Liver (tissue), 9 donors: ENCODE measurements around the gene LRRC32. TPM values are rescaled to one million over a fixed set of nuclear protein-coding genes. Genes with fewer than 3 reads are reported as not detected.

Experiments
- DNase-seq: peaks from one replicate; pipeline ENCODE4 v3.0.0-alpha.2; 2017; ENCODE audit warnings: low spot score
- H3K27ac ChIP-seq, 2 donors: one replicate each; pipeline ENCODE4 v1.7.0; 2013; ENCODE audit warnings: inconsistent platforms in 2 of 2, low read length in 2 of 2, control low read depth in 1 of 2, low read depth in 1 of 2, mild to moderate bottlenecking in 1 of 2
- H3K27me3 ChIP-seq, 4 donors: one replicate each; pipeline versions ENCODE4 v1.6.1 to v1.7.0; 2013; ENCODE audit warnings: low read length in 3 of 4, inconsistent platforms in 1 of 4, mild to moderate bottlenecking in 1 of 4, moderate library complexity in 1 of 4; ENCODE audit not compliant: control insufficient read depth in 4 of 4, insufficient read depth in 4 of 4
- H3K36me3 ChIP-seq, 4 donors: one replicate each; pipeline versions ENCODE4 v1.6.1 to v1.7.0; 2013; ENCODE audit warnings: low read length in 3 of 4, mild to moderate bottlenecking in 3 of 4, low read depth in 1 of 4, moderate library complexity in 1 of 4; ENCODE audit not compliant: control insufficient read depth in 4 of 4, insufficient read depth in 3 of 4
- H3K4me1 ChIP-seq, 4 donors: one replicate each; pipeline versions ENCODE4 v1.6.1 to v1.7.0; 2013; ENCODE audit warnings: low read length in 3 of 4, mild to moderate bottlenecking in 3 of 4, moderate library complexity in 1 of 4; ENCODE audit not compliant: control insufficient read depth in 4 of 4, insufficient read depth in 4 of 4
- H3K4me3 ChIP-seq, 3 donors: one replicate each; pipeline versions ENCODE4 v1.6.1 to v1.7.0; 2013; ENCODE audit warnings: low read length in 3 of 3, control low read depth in 1 of 3, low read depth in 1 of 3, mild to moderate bottlenecking in 1 of 3
- H3K9ac ChIP-seq, 2 donors: one replicate each; pipeline ENCODE4 v1.7.0; 2013; ENCODE audit warnings: low read length in 2 of 2, mild to moderate bottlenecking in 2 of 2, moderate library complexity in 2 of 2, control low read depth in 1 of 2, low read depth in 1 of 2
- H3K9me3 ChIP-seq, 4 donors: one replicate each; pipeline versions ENCODE4 v1.6.1 to v1.7.0; 2013; ENCODE audit warnings: low read length in 3 of 4; ENCODE audit not compliant: control insufficient read depth in 4 of 4
- EGR1 ChIP-seq, 2 donors: IDR thresholded peaks; 2 replicates each; pipeline ENCODE4 v1.6.1; 2016 to 2018; ENCODE audit warnings: antibody characterized with exemption in 2 of 2, low read depth in 2 of 2
- FOXA1 ChIP-seq: IDR thresholded peaks from 2 replicates; pipeline ENCODE4 v1.6.1; 2016; ENCODE audit warnings: antibody characterized with exemption
- FOXA2 ChIP-seq: IDR thresholded peaks from 2 replicates; pipeline ENCODE4 v1.6.1; 2016; ENCODE audit warnings: antibody characterized with exemption
- GABPA ChIP-seq, 2 donors: IDR thresholded peaks in 1 of 2; conservative IDR thresholded peaks in 1 of 2; 2 replicates each; pipeline ENCODE4 v1.6.1; 2016; ENCODE audit warnings: antibody characterized with exemption in 2 of 2, mild to moderate bottlenecking in 1 of 2, moderate library complexity in 1 of 2
- HNF4A ChIP-seq, 2 donors: conservative IDR thresholded peaks; 2 replicates each; pipeline ENCODE4 v1.6.1; 2016; ENCODE audit warnings: antibody characterized with exemption in 2 of 2, mild to moderate bottlenecking in 2 of 2
- HNF4G ChIP-seq: IDR thresholded peaks from 2 replicates; pipeline ENCODE4 v1.6.1; 2016; ENCODE audit warnings: antibody characterized with exemption
- JUND ChIP-seq, 2 donors: IDR thresholded peaks; 2 replicates each; pipeline ENCODE4 v1.6.1; 2016; ENCODE audit warnings: antibody characterized with exemption in 2 of 2
- NR2F2 ChIP-seq: IDR thresholded peaks from 2 replicates; pipeline ENCODE4 v1.6.1; 2016; ENCODE audit warnings: antibody characterized with exemption
- RAD21 ChIP-seq, 2 donors: IDR thresholded peaks; 2 replicates each; pipeline ENCODE4 v1.6.1; 2016; ENCODE audit warnings: antibody characterized with exemption in 2 of 2, mild to moderate bottlenecking in 2 of 2
- RXRA ChIP-seq, 2 donors: IDR thresholded peaks; 2 replicates each; pipeline ENCODE4 v1.6.1; 2017 to 2018; ENCODE audit warnings: antibody characterized with exemption in 2 of 2, mild to moderate bottlenecking in 1 of 2
- SP1 ChIP-seq: IDR thresholded peaks from 2 replicates; pipeline ENCODE4 v1.6.1; 2018; ENCODE audit warnings: antibody characterized with exemption, mild to moderate bottlenecking
- TAF1 ChIP-seq: conservative IDR thresholded peaks from 2 replicates; pipeline ENCODE4 v1.6.1; 2016; ENCODE audit warnings: antibody characterized with exemption, mild to moderate bottlenecking
- YY1 ChIP-seq: IDR thresholded peaks from 2 replicates; pipeline ENCODE4 v1.6.1; 2016; ENCODE audit warnings: antibody characterized with exemption, mild to moderate bottlenecking
- WGBS: extraction: QIAGEN DNeasy Blood & Tissue Kit; methylation state at CpG from one replicate; pipeline ENCODE4 v1.1.7; 2013; 5-methylcytosine and 5-hydroxymethylcytosine counted together
- polyA plus RNA-seq, 2 donors: library from polyadenylated mRNA; stranded (reverse) in 1 of 2; unstranded in 1 of 2; fragments of 200-250 nt in 1 of 2; fragments of >200 nt in 1 of 2; fragmentation: Nextera tagmentation in 1 of 2; extraction: Ambion mirVana in 1 of 2; gene quantifications; one replicate each; pipeline versions ENCODE4 v1.2.1 to v1.2.3, GENCODE V29; 2013 to 2015
- total RNA-seq, 2 donors: library from RNA; depleted of rRNA; stranded (reverse); fragments of >200 nt; gene quantifications; one replicate each; pipeline ENCODE4 v1.2.3, GENCODE V29; 2014
- TF ChIP-seq, protein P1 (sequence below): IDR thresholded peaks from 2 replicates; pipeline ENCODE4 v1.6.1; 2016; ENCODE audit warnings: antibody characterized with exemption
- TF ChIP-seq, protein P2 (sequence below): IDR thresholded peaks from 2 replicates; pipeline ENCODE4 v1.6.1; 2016; ENCODE audit warnings: antibody characterized with exemption
- TF ChIP-seq, protein P3 (sequence below): fragments of 150-350 bp; IDR thresholded peaks from 2 replicates; pipeline ENCODE4 v1.5.1; 2017; ENCODE audit warnings: improper control_type of control experiment, low read depth, low read length; ENCODE audit not compliant: missing input control
- TF ChIP-seq, protein P4 (sequence below): IDR thresholded peaks from 2 replicates; pipeline ENCODE4 v1.6.1; 2016; ENCODE audit warnings: antibody characterized with exemption
- TF ChIP-seq, protein P5 (sequence below): IDR thresholded peaks from 2 replicates; pipeline ENCODE4 v1.6.1; 2016; ENCODE audit warnings: antibody characterized with exemption, mild to moderate bottlenecking
- donor health status: healthy.
- donor health status: healthy.
- donor health status: healthy.
- donor health status: healthy.
- donor health status: healthy.

LRRC32 gene
- total and polyA plus RNA-seq, 4 donors, result 5.4 to 15.4 (median 9.3) TPM

DNA sequence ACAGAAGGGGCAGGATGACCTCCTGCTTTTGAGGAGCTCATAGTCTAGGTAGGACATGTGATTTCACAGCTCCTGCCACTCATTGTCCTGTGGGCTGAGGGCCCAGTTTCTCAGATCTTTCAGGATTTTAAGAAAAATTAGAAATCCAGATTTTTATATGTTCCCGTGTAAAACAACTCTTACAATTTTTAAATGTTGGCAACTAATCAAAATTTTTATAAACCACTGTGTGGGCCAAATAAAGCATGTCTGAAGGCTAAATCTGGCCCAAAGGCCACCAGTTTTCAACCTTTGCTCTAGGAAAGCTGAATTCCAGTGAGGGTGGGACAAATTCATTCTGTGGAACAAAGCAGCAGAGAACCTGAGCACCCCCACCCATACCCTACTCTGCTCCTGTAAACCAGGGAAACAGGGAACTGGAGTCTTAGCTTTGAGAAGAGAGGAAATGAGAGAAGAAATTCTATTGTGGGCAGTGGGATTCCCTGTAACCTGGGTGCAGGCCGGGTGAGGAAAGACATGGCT lies 20.6 kb downstream of the LRRC32 start:
- WGBS, result 77% methylated on average over 2 of the region's 2 CpGs

DNA sequence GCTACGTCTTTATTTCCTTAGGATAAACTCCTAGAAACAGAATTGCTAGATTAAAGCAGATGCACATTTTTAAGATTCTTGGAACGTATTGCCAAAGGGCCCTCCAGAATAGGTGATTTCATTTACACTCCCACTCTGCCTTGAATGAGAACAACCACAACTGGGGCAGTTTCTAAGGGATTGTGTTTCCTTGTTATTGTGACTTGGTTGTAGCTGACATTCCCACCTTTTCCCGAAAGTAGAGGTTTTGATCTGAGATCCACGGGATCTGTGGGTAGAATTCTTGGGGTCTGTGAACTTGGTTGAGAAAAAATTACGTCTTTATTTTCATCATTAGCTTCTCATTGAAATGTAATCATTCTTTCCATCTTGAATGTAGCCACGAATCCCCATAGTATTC lies 21.5 kb downstream of the LRRC32 start:
- Histone ChIP-seq H3K27me3 (no peaks in the 10 kb centered on the region), H3K9me3 (peaks cover 0 to 12% (median 3%) of the 10 kb centered on the region in 4 donors), H3K36me3 (no peaks in the 10 kb centered on the region), H3K9ac (no peak overlapping the region), H3K27ac (no peak overlapping the region), H3K4me1 (no peaks in the 10 kb centered on the region), H3K4me3 (no peak overlapping the region)
- no peak for DNase-seq
- WGBS, result 74% methylated on average over 6 of the region's 6 CpGs
- TF ChIP-seq TAF1 (no peak), YY1 (no peak), JUND (IDR thresholded peaks at IDR 0.05) (no peak), HNF4G (no peak), EGR1 (IDR thresholded peaks at IDR 0.05; ENCODE audit: low read depth in 2 of 2) (no peak), NR2F2 (no peak), GABPA (IDR thresholded peaks at IDR 0.05 in 1 of 2, conservative IDR thresholded peaks at IDR 0.05 in 1 of 2) (no peak), FOXA1 (no peak), RXRA (IDR thresholded peaks at IDR 0.05) (no peak), SP1 (no peak), RAD21 (IDR thresholded peaks at IDR 0.05) (no peak), FOXA2 (no peak), HNF4A (conservative IDR thresholded peaks at IDR 0.05) (no peak)
- TF ChIP-seq, protein P1, sequence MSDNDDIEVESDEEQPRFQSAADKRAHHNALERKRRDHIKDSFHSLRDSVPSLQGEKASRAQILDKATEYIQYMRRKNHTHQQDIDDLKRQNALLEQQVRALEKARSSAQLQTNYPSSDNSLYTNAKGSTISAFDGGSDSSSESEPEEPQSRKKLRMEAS, result no peak
- TF ChIP-seq, protein P2, sequence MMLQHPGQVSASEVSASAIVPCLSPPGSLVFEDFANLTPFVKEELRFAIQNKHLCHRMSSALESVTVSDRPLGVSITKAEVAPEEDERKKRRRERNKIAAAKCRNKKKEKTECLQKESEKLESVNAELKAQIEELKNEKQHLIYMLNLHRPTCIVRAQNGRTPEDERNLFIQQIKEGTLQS, result no peak
- TF ChIP-seq, protein P3, sequence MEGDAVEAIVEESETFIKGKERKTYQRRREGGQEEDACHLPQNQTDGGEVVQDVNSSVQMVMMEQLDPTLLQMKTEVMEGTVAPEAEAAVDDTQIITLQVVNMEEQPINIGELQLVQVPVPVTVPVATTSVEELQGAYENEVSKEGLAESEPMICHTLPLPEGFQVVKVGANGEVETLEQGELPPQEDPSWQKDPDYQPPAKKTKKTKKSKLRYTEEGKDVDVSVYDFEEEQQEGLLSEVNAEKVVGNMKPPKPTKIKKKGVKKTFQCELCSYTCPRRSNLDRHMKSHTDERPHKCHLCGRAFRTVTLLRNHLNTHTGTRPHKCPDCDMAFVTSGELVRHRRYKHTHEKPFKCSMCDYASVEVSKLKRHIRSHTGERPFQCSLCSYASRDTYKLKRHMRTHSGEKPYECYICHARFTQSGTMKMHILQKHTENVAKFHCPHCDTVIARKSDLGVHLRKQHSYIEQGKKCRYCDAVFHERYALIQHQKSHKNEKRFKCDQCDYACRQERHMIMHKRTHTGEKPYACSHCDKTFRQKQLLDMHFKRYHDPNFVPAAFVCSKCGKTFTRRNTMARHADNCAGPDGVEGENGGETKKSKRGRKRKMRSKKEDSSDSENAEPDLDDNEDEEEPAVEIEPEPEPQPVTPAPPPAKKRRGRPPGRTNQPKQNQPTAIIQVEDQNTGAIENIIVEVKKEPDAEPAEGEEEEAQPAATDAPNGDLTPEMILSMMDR, result no peak
- TF ChIP-seq, protein P4, sequence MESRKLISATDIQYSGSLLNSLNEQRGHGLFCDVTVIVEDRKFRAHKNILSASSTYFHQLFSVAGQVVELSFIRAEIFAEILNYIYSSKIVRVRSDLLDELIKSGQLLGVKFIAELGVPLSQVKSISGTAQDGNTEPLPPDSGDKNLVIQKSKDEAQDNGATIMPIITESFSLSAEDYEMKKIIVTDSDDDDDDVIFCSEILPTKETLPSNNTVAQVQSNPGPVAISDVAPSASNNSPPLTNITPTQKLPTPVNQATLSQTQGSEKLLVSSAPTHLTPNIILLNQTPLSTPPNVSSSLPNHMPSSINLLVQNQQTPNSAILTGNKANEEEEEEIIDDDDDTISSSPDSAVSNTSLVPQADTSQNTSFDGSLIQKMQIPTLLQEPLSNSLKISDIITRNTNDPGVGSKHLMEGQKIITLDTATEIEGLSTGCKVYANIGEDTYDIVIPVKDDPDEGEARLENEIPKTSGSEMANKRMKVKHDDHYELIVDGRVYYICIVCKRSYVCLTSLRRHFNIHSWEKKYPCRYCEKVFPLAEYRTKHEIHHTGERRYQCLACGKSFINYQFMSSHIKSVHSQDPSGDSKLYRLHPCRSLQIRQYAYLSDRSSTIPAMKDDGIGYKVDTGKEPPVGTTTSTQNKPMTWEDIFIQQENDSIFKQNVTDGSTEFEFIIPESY, result no peak
- TF ChIP-seq, protein P5, sequence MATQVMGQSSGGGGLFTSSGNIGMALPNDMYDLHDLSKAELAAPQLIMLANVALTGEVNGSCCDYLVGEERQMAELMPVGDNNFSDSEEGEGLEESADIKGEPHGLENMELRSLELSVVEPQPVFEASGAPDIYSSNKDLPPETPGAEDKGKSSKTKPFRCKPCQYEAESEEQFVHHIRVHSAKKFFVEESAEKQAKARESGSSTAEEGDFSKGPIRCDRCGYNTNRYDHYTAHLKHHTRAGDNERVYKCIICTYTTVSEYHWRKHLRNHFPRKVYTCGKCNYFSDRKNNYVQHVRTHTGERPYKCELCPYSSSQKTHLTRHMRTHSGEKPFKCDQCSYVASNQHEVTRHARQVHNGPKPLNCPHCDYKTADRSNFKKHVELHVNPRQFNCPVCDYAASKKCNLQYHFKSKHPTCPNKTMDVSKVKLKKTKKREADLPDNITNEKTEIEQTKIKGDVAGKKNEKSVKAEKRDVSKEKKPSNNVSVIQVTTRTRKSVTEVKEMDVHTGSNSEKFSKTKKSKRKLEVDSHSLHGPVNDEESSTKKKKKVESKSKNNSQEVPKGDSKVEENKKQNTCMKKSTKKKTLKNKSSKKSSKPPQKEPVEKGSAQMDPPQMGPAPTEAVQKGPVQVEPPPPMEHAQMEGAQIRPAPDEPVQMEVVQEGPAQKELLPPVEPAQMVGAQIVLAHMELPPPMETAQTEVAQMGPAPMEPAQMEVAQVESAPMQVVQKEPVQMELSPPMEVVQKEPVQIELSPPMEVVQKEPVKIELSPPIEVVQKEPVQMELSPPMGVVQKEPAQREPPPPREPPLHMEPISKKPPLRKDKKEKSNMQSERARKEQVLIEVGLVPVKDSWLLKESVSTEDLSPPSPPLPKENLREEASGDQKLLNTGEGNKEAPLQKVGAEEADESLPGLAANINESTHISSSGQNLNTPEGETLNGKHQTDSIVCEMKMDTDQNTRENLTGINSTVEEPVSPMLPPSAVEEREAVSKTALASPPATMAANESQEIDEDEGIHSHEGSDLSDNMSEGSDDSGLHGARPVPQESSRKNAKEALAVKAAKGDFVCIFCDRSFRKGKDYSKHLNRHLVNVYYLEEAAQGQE, result no peak

More for the DNA sequence above, 20.6 kb downstream of the LRRC32 start:
- TF ChIP-seq EGR1 (IDR thresholded peaks at IDR 0.05; ENCODE audit: low read depth in 2 of 2) (no peak), JUND (IDR thresholded peaks at IDR 0.05) (no peak), NR2F2 (peak; percentile 61)
- no peak overlapping the region for H3K9ac ChIP-seq
- H3K9me3 ChIP-seq, result peaks cover 0 to 12% (median 3%) of the 10 kb centered on the region in 4 donors
- no peak overlapping the region for H3K27ac ChIP-seq
- H3K4me3 ChIP-seq, result no peak overlapping the region
- H3K4me1 ChIP-seq, result no peaks in the 10 kb centered on the region
- H3K27me3 ChIP-seq, result no peaks in the 10 kb centered on the region
- no peak for DNase-seq
- no peaks in the 10 kb centered on the region for H3K36me3 ChIP-seq
